B cell (primary cell): ENCODE results near the gene CCDC179. TPM values are rescaled to one million over a fixed set of nuclear protein-coding genes. Genes with fewer than 3 reads are reported as not detected.
A peak's percentile ranks its signal among the peaks of the same experiment; 100 is the strongest.

Experiments used
- ATAC-seq: fragments of 200-7000 bp; cut with Tn5 transposase; one replicate; pipeline ENCODE4 v1.10.0; 2021; ENCODE audit warnings: low read depth, mild to moderate bottlenecking, moderate number of reproducible peaks, moderate library complexity
- CTCF ChIA-PET: fragments of 350-600 bp; sonication (Branson Sonifier 250); formaldehyde crosslinking; loops from one replicate; lab custom pipeline; 2021; ENCODE audit warnings: antibody characterized with exemption, inconsistent platforms; lab: Charles Lee
- POLR2A ChIA-PET: fragments of 350-600 bp; sonication (Branson Sonifier 250); formaldehyde crosslinking; loops from one replicate; lab custom pipeline; 2021; ENCODE audit warnings: antibody characterized with exemption; lab: Charles Lee
- DNase-seq: peaks from one replicate; pipeline ENCODE4 v3.0.0; 2013
- H2AFZ ChIP-seq: 2 replicates; pipeline ENCODE4 v1.6.1; 2012; ENCODE audit warnings: mild to moderate bottlenecking, low read depth, low read length; ENCODE audit not compliant: insufficient read depth, poor library complexity, severe bottlenecking
- H3K27ac ChIP-seq, 2 donors: 1 replicate in 1 of 2; 2 replicates in 1 of 2; pipeline ENCODE4 v1.5.1; 2012 to 2013; ENCODE audit warnings: low read length in 2 of 2, mild to moderate bottlenecking in 2 of 2, moderate library complexity in 1 of 2
- H3K27me3 ChIP-seq, 4 experiments: fragments of 200-600 bp in 1 of 4; sonication (generic) in 1 of 4; replicated peaks in 1 of 4; 1 replicate in 2 of 4; 2 replicates in 2 of 4; pipeline versions ENCODE4 v1.6.1 to v1.7.0; 2013 to 2016; ENCODE audit warnings: low read length in 3 of 4, mild to moderate bottlenecking in 2 of 4, mixed read lengths in 1 of 4, moderate library complexity in 1 of 4; ENCODE audit not compliant: insufficient read depth in 4 of 4, control insufficient read depth in 3 of 4; ENCODE audit errors: control extremely low read depth in 1 of 4
- H3K36me3 ChIP-seq, 2 experiments: replicated peaks in 1 of 2; 1 replicate in 1 of 2; 2 replicates in 1 of 2; pipeline versions ENCODE4 v1.6.1 to v1.7.1; 2013; ENCODE audit warnings: low read length in 1 of 2; ENCODE audit not compliant: insufficient read depth in 2 of 2, control insufficient read depth in 1 of 2; ENCODE audit errors: control extremely low read depth in 1 of 2, extremely low read depth in 1 of 2
- H3K4me1 ChIP-seq, 2 donors: fragments of 200-600 bp in 1 of 2; sonication (generic) in 1 of 2; 1 replicate in 1 of 2; 2 replicates in 1 of 2; pipeline versions ENCODE4 v1.5.1 to v1.6.1; 2013 to 2017; ENCODE audit warnings: low read length in 2 of 2; ENCODE audit not compliant: control insufficient read depth in 2 of 2, insufficient read depth in 2 of 2
- H3K4me2 ChIP-seq: replicated peaks from 2 replicates; pipeline ENCODE3; 2012; ENCODE audit warnings: mild to moderate bottlenecking, low read depth, low read length; ENCODE audit not compliant: poor library complexity, severe bottlenecking
- H3K4me3 ChIP-seq, 5 experiments: fragments of 200-600 bp in 1 of 5; sonication (generic) in 1 of 5; 1 replicate in 3 of 5; 2 replicates in 2 of 5; pipeline versions ENCODE4 v1.5.1 to v1.7.0; 2011 to 2016; ENCODE audit warnings: low read length in 4 of 5, mild to moderate bottlenecking in 4 of 5, low read depth in 2 of 5, control low read depth in 1 of 5, moderate library complexity in 1 of 5; ENCODE audit not compliant: insufficient read depth in 1 of 5; ENCODE audit errors: control extremely low read depth in 1 of 5, extremely low read depth in 1 of 5
- H3K79me2 ChIP-seq: fragments of 200-600 bp; sonication (generic); one replicate; pipeline ENCODE4 v1.6.0; 2016; ENCODE audit warnings: low read length; ENCODE audit not compliant: control insufficient read depth, insufficient read depth
- H3K9ac ChIP-seq: fragments of 200-600 bp; sonication (generic); 2 replicates; pipeline ENCODE4 v1.6.1; 2017; ENCODE audit warnings: mild to moderate bottlenecking, low read length, moderate library complexity
- H3K9me3 ChIP-seq, 3 donors: one replicate each; pipeline versions ENCODE4 v1.6.1 to v1.7.1; 2013; ENCODE audit warnings: low read length in 2 of 3; ENCODE audit not compliant: control insufficient read depth in 2 of 3, insufficient read depth in 1 of 3; ENCODE audit errors: control extremely low read depth in 1 of 3
- H4K20me1 ChIP-seq: 2 replicates; pipeline ENCODE4 v1.6.0; 2012; ENCODE audit warnings: mild to moderate bottlenecking, low read length; ENCODE audit not compliant: insufficient read depth, control insufficient read depth, poor library complexity, severe bottlenecking
- H3K27ac Mint-ChIP-seq: one replicate; pipeline ENCODE4 v1.8.0; 2021; ENCODE audit warnings: mixed read lengths
- H3K27me3 Mint-ChIP-seq: one replicate; pipeline ENCODE4 v1.8.0; 2021; ENCODE audit warnings: mixed read lengths
- H3K4me1 Mint-ChIP-seq: one replicate; pipeline ENCODE4 v1.8.0; 2021; ENCODE audit warnings: mixed read lengths
- H3K4me3 Mint-ChIP-seq: one replicate; pipeline ENCODE4 v1.8.0; 2021; ENCODE audit warnings: mixed read lengths
- H3K9me3 Mint-ChIP-seq: one replicate; pipeline ENCODE4 v1.8.0; 2022; ENCODE audit warnings: mixed read lengths; ENCODE audit not compliant: insufficient read depth
- EZH2 ChIP-seq: IDR thresholded peaks from 2 replicates; pipeline ENCODE4 v1.6.1; 2012; ENCODE audit warnings: borderline replicate concordance, low read depth, mild to moderate bottlenecking, moderate library complexity, low read length; ENCODE audit not compliant: insufficient read depth, poor library complexity, severe bottlenecking
- WGBS: methylation state at CpG from one replicate; pipeline ENCODE4 v1.1.5; 2013; ENCODE audit warnings: missing lambda C conversion rate; ENCODE audit not compliant: insufficient coverage; 5-methylcytosine and 5-hydroxymethylcytosine counted together
- intact Hi-C: fragments of 100-400 bp; cut with micrococcal nuclease; formaldehyde crosslinking; loops from one replicate; pipeline ENCODE4 v1.10.0; 2022
- polyA plus RNA-seq: library from polyadenylated mRNA; depleted of rRNA; stranded (reverse); fragments of >200 nt; gene quantifications from 2 replicates; pipeline ENCODE4 v1.2.3, GENCODE V29; 2012
- total RNA-seq, 2 donors: library from RNA; stranded (reverse); fragments of 120-200 nt in 1 of 2; gene quantifications; 1 replicate in 1 of 2; 2 replicates in 1 of 2; pipeline versions ENCODE4 v1.2.3 to v1.2.4, GENCODE V29; 2013 to 2022
- TF ChIP-seq, protein P1 (sequence below): fragments of 200-600 bp; IDR thresholded peaks from one replicate; pipeline ENCODE4 v1.8.0; 2022; ENCODE audit warnings: antibody characterized with exemption, mild to moderate bottlenecking

The CCDC179 gene
- total and polyA plus RNA-seq, 2 donors (not counting 1 experiment from before 2014, with no cell fraction given) = not detected

DNA sequence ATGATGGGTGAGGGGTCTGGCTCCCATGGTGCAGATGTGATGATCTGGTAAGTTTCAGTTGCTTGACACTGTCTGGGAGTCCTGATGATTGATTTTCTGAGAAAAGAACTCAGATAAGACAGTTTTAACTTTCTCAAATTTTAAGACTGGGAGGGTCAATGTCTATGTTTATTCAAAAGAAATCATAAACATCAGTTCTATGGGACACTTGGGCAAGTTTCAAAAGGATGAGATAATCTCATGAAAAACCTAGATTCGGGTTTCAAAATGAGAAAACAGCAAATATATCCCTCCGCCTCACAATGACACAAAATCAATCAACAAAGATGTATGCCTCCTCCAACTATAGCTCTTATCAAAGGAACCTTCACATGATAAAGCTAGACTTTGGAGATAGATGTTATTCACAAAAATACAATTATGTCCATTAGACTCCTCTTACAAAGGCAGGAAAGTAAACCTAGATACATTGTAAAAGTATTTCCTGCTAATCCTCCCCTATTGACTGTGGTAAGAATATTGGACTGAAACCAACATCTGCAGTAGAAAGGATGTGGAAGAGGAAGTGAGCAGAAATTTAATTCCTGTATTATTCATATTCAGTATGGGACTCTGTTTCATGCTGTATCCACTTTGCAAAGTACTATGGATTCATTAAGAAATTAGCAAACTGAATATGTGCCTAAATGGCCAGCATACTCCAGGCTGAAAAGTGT is 52.3 kb downstream of the CCDC179 start:
- ATAC-seq (peak; percentile 36), DNase-seq (peak; percentile 14)
- POLR2A ChIA-PET = no interaction called here
- Histone ChIP-seq H3K4me1 (peaks cover 6 to 19% of the 10 kb centered on the region in 2 donors), H3K27ac (no peak overlapping the region), H3K9ac (no peak overlapping the region), H2AFZ (no peak overlapping the region), H3K27me3 (peaks cover 0 to 3% (median 0%) of the 10 kb centered on the region in 4 experiments), H4K20me1 (no peaks in the 10 kb centered on the region), H3K4me3 (no peak overlapping the region), H3K36me3 (no peaks in the 10 kb centered on the region), H3K4me2 (peak overlapping the region; percentile 1), H3K79me2 (no peaks in the 10 kb centered on the region), H3K9me3 (no peaks in the 10 kb centered on the region)
- WGBS = no CpG with 5 or more reads among the region's 2 CpGs
- intact Hi-C loops = no loop called here
- peaks cover 23% of the 10 kb centered on the region for H3K4me1 Mint-ChIP-seq
- TF ChIP-seq, protein P1, sequence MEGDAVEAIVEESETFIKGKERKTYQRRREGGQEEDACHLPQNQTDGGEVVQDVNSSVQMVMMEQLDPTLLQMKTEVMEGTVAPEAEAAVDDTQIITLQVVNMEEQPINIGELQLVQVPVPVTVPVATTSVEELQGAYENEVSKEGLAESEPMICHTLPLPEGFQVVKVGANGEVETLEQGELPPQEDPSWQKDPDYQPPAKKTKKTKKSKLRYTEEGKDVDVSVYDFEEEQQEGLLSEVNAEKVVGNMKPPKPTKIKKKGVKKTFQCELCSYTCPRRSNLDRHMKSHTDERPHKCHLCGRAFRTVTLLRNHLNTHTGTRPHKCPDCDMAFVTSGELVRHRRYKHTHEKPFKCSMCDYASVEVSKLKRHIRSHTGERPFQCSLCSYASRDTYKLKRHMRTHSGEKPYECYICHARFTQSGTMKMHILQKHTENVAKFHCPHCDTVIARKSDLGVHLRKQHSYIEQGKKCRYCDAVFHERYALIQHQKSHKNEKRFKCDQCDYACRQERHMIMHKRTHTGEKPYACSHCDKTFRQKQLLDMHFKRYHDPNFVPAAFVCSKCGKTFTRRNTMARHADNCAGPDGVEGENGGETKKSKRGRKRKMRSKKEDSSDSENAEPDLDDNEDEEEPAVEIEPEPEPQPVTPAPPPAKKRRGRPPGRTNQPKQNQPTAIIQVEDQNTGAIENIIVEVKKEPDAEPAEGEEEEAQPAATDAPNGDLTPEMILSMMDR = no peak
- no peak for TF ChIP-seq EZH2
- CTCF ChIA-PET = interaction anchor here (1.7 kb wide), 1 partner anchor 22 kb away, joined by 4 read pairs; the partner anchor contains the start of gene SVIP
- no peaks in the 10 kb centered on the region for H3K27me3 Mint-ChIP-seq
- H3K27ac Mint-ChIP-seq = no peak overlapping the region
- peaks cover 6% of the 10 kb centered on the region for H3K9me3 Mint-ChIP-seq
- H3K4me3 Mint-ChIP-seq = no peak overlapping the region

DNA sequence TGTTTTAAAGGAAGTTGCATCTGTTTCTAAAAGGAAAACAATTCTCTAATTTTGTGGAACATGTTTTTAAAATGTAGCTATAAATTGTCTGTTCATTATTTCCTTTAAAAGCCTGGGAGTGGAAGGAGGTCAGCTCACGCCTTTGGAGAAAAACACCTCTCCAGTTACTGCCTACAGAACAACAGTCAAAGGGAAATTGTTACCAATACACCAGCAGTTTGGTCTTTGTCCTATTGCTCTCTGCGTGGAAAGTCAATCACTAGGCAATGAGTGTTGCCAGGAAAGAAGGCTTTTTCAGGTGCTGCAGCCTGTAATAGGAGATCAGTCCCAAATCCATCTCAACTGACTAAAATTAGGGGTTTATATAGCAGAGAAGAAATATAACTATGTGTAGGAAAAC is 52.9 kb downstream of the CCDC179 start:
- Mint-ChIP-seq H3K4me1 (peaks cover 23% of the 10 kb centered on the region), H3K4me3 (no peak overlapping the region), H3K9me3 (peaks cover 6% of the 10 kb centered on the region), H3K27me3 (no peaks in the 10 kb centered on the region), H3K27ac (no peak overlapping the region)
- TF ChIP-seq EZH2 = no peak
- TF ChIP-seq, protein P1 = no peak
- Histone ChIP-seq H4K20me1 (no peaks in the 10 kb centered on the region), H3K27me3 (peaks cover 0 to 3% (median 0%) of the 10 kb centered on the region in 4 experiments), H3K9me3 (no peaks in the 10 kb centered on the region), H3K36me3 (no peaks in the 10 kb centered on the region), H3K27ac (no peak overlapping the region), H3K4me2 (no peak overlapping the region), H2AFZ (no peak overlapping the region), H3K4me1 (peaks cover 6 to 19% of the 10 kb centered on the region in 2 donors), H3K9ac (no peak overlapping the region), H3K4me3 (no peak overlapping the region), H3K79me2 (no peaks in the 10 kb centered on the region)
- POLR2A ChIA-PET = no interaction called here
- no CpG with 5 or more reads among the region's 2 CpGs for WGBS
- CTCF ChIA-PET = interaction anchor here (1.7 kb wide), 1 partner anchor 22 kb away, joined by 4 read pairs; the partner anchor contains the start of gene SVIP
- ATAC-seq (no peak), DNase-seq (no peak)
- intact Hi-C loops = no loop called here
